IMR-90 (cell line): ENCODE data around the gene SYNE2.

Experiments used
- MXI1 ChIP-seq: IDR thresholded peaks from 2 replicates; pipeline ENCODE4 v1.6.1; 2012; ENCODE audit warnings: low read depth, mild to moderate bottlenecking, low read length, moderate library complexity, borderline replicate concordance
- RFX5 ChIP-seq: IDR thresholded peaks from 2 replicates; pipeline ENCODE4 v1.8.0; 2012; ENCODE audit warnings: low read depth, mild to moderate bottlenecking, low read length, moderate library complexity
- TF ChIP-seq, protein P1 (sequence below): conservative IDR thresholded peaks from 2 replicates; pipeline ENCODE4 v1.5.1; 2012; ENCODE audit warnings: mild to moderate bottlenecking, low read depth, low read length, improper control_type of control experiment

DNA sequence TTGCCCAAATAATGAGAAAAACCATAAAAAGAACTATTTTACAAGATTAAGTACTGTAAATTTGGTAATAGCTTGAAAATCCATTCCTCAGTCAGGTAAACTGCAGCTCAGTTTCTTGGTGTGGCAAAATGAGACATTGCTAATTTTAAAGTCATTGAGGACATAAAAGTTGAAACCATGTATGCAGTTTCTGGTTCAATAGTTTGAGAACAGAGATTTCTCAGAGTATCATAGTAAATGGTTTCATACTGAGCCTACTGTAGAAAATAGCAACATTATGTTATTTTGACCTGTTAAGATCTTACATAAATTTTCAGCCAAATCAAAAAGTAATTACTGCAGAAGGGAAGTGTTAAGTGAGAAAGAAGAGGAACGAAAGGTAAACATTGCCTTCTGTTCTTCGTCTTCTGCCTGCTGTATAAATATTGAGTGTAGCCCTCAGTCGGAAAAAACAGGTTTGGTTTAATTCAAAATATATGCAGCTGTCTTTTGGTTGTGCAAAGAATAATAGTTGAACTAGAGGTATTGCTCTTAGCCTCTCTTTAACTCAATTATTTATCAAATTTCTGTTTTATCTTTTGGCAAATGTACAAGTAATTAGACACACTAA lies 119.6 kb downstream of the SYNE2 start:
- TF ChIP-seq, protein P1, sequence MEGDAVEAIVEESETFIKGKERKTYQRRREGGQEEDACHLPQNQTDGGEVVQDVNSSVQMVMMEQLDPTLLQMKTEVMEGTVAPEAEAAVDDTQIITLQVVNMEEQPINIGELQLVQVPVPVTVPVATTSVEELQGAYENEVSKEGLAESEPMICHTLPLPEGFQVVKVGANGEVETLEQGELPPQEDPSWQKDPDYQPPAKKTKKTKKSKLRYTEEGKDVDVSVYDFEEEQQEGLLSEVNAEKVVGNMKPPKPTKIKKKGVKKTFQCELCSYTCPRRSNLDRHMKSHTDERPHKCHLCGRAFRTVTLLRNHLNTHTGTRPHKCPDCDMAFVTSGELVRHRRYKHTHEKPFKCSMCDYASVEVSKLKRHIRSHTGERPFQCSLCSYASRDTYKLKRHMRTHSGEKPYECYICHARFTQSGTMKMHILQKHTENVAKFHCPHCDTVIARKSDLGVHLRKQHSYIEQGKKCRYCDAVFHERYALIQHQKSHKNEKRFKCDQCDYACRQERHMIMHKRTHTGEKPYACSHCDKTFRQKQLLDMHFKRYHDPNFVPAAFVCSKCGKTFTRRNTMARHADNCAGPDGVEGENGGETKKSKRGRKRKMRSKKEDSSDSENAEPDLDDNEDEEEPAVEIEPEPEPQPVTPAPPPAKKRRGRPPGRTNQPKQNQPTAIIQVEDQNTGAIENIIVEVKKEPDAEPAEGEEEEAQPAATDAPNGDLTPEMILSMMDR: no peak
- TF ChIP-seq MXI1 (no peak), RFX5 (no peak)
